Middle frontal gyrus (tissue), 1 donor: ENCODE data around the gene EHMT2.
"Not testable (repeated sequence)": the region's sequence is repeated elsewhere in the genome, so short reads cannot be mapped to it uniquely, and the experiment has no call there.

Experiments
- DNase-seq: peaks from one replicate; pipeline ENCODE4 v3.0.0-alpha.2; 2015; ENCODE audit warnings: low spot score; ENCODE audit errors: extremely low spot score

EHMT2 gene

GRCh38 chr6:31897612-31898382 lies at the start of gene EHMT2:
TSS of gene EHMT2 (minus strand) at chr6:31897698. CDS start at chr6:31897677, 21 bp downstream.
- peak; percentile 83 for DNase-seq

GRCh38 chr6:31947070-31947675 lies 49.7 kb upstream of the EHMT2 start:
- DNase-seq = no peak

- no peak for DNase-seq
Measured at GRCh38 chr6:31946370-31946885, 48.9 kb upstream of the EHMT2 start.

GRCh38 chr6:31945507-31946369 lies 48.2 kb upstream of the EHMT2 start, which contains the start of gene CFB:
TSS of gene CFB (plus strand) at chr6:31946095. CDS start at chr6:31946222, 127 bp downstream.
- DNase-seq = no peak

GRCh38 chr6:31945154-31945506 lies 47.6 kb upstream of the EHMT2 start:
- no peak for DNase-seq

GRCh38 chr6:31943742-31944141 lies 46.2 kb upstream of the EHMT2 start:
- DNase-seq = no peak

GRCh38 chr6:31940256-31940664 lies 42.8 kb upstream of the EHMT2 start:
- no peak for DNase-seq

- no peak for DNase-seq
Measured at GRCh38 chr6:31935823-31936222, 38.3 kb upstream of the EHMT2 start.

GRCh38 chr6:31935021-31935420 lies 37.5 kb upstream of the EHMT2 start:
- no peak for DNase-seq

- DNase-seq = no peak
Measured at GRCh38 chr6:31933537-31933936, 36.0 kb upstream of the EHMT2 start.

GRCh38 chr6:31932137-31932536 lies 34.6 kb upstream of the EHMT2 start:
- not testable (repeated sequence) for DNase-seq

GRCh38 chr6:31930962-31931361 lies 33.5 kb upstream of the EHMT2 start:
- DNase-seq = no peak

- DNase-seq = no peak
Measured at GRCh38 chr6:31928672-31928939, 31.1 kb upstream of the EHMT2 start.

- no peak for DNase-seq
Measured at GRCh38 chr6:31927863-31928671, 30.6 kb upstream of the EHMT2 start.

- DNase-seq = no peak
Measured at GRCh38 chr6:31927242-31927862, 29.9 kb upstream of the EHMT2 start, which contains the start of gene C2. TSS of gene C2 (plus strand) at chr6:31927717. CDS start at chr6:31927753, 36 bp downstream.

GRCh38 chr6:31922942-31923341 lies 25.4 kb upstream of the EHMT2 start:
- DNase-seq = no peak

- DNase-seq = no peak
Measured at GRCh38 chr6:31920811-31921210, 23.3 kb upstream of the EHMT2 start.

GRCh38 chr6:31919624-31920303 lies 22.3 kb upstream of the EHMT2 start:
- no peak for DNase-seq

GRCh38 chr6:31918069-31918720 lies 20.7 kb upstream of the EHMT2 start:
- no peak for DNase-seq

GRCh38 chr6:31915756-31916155 lies 18.3 kb upstream of the EHMT2 start:
- DNase-seq = no peak
